HG02852 (cell line): Measurements from ENCODE around the gene CHSY1.
A peak's percentile ranks its signal among the peaks of the same experiment; 100 is the strongest.
"Not testable (repeated sequence)": the region's sequence is repeated elsewhere in the genome, so short reads cannot be mapped to it uniquely, and the experiment has no call there.

ENCODE experiments used
- ATAC-seq: cut with Tn5 transposase; IDR thresholded peaks from one replicate; pipeline ENCODE4 v1.9.1; 2021; ENCODE audit warnings: mild to moderate bottlenecking, moderate library complexity; ENCODE audit not compliant: unreplicated experiment

Gene CHSY1

GRCh38 chr15:101138086-101138660, 113.7 kb downstream of the CHSY1 start:
- no peak for ATAC-seq

GRCh38 chr15:101137312-101137940, 114.4 kb downstream of the CHSY1 start:
- no peak for ATAC-seq

GRCh38 chr15:101136381-101137268, 115.2 kb downstream of the CHSY1 start:
- ATAC-seq = no peak

- ATAC-seq = peak; percentile 53
Observed at GRCh38 chr15:101135532-101136166, 116.2 kb downstream of the CHSY1 start.

- no peak for ATAC-seq
Observed at GRCh38 chr15:101134780-101135179, 117.1 kb downstream of the CHSY1 start.

- ATAC-seq = no peak
Observed at GRCh38 chr15:101133751-101134261, 118.0 kb downstream of the CHSY1 start.

GRCh38 chr15:101133181-101133460, 118.7 kb downstream of the CHSY1 start:
- no peak for ATAC-seq

- ATAC-seq = no peak
Observed at GRCh38 chr15:101132390-101133180, 119.3 kb downstream of the CHSY1 start.

- no peak for ATAC-seq
Observed at GRCh38 chr15:101131489-101132389, 120.1 kb downstream of the CHSY1 start.

- no peak for ATAC-seq
Observed at GRCh38 chr15:101129851-101130380, 121.9 kb downstream of the CHSY1 start.

GRCh38 chr15:101128221-101129015, 123.4 kb downstream of the CHSY1 start:
- no peak for ATAC-seq

GRCh38 chr15:101127506-101128076, 124.3 kb downstream of the CHSY1 start:
- ATAC-seq = peak; percentile 79

GRCh38 chr15:101126618-101127505, 125.0 kb downstream of the CHSY1 start:
- ATAC-seq = peak; percentile 47

- not testable (repeated sequence) for ATAC-seq
Observed at GRCh38 chr15:101125881-101126428, 125.9 kb downstream of the CHSY1 start.
